PFSK-1 (cell line): ENCODE data around the gene GADD45GIP1.

Experiments used
- POLR2AphosphoS5 ChIP-seq: IDR thresholded peaks from 2 replicates; pipeline ENCODE4 v1.6.1; 2012; ENCODE audit warnings: low read depth, mild to moderate bottlenecking, control low read depth, low read length, moderate library complexity
- SIN3A ChIP-seq: IDR thresholded peaks from 2 replicates; pipeline ENCODE4 v1.6.1; 2012; ENCODE audit warnings: mild to moderate bottlenecking, low read length, moderate library complexity, borderline replicate concordance; ENCODE audit not compliant: insufficient read depth
- TF ChIP-seq, protein P1 (sequence below), 2 experiments: IDR thresholded peaks; 2 replicates each; pipeline versions ENCODE4 v1.6.1 to v1.8.0; 2011 to 2012; ENCODE audit warnings: low read depth in 2 of 2, low read length in 2 of 2, control low read depth in 1 of 2, inconsistent platforms in 1 of 2, mild to moderate bottlenecking in 1 of 2, moderate library complexity in 1 of 2; ENCODE audit not compliant: insufficient read depth in 1 of 2

DNA sequence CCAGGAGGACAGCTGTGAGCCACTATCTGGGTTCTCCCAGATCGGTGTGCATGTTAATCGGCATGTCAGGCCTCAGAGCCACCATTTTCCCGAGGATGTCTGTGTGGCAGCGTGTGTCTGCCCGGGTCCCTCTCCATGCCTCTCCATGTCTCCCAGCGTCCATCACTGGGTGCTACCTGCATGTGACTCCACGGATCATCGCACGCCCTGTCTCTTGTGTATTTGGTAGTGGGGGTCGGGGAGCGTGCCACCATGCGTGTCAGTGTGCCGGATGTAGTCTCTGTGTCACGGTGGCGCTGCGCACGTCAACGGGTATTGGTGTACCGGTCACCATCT is 44.1 kb upstream of the GADD45GIP1 start:
- TF ChIP-seq POLR2AphosphoS5: no peak
- TF ChIP-seq SIN3A: no peak
- TF ChIP-seq, protein P1, sequence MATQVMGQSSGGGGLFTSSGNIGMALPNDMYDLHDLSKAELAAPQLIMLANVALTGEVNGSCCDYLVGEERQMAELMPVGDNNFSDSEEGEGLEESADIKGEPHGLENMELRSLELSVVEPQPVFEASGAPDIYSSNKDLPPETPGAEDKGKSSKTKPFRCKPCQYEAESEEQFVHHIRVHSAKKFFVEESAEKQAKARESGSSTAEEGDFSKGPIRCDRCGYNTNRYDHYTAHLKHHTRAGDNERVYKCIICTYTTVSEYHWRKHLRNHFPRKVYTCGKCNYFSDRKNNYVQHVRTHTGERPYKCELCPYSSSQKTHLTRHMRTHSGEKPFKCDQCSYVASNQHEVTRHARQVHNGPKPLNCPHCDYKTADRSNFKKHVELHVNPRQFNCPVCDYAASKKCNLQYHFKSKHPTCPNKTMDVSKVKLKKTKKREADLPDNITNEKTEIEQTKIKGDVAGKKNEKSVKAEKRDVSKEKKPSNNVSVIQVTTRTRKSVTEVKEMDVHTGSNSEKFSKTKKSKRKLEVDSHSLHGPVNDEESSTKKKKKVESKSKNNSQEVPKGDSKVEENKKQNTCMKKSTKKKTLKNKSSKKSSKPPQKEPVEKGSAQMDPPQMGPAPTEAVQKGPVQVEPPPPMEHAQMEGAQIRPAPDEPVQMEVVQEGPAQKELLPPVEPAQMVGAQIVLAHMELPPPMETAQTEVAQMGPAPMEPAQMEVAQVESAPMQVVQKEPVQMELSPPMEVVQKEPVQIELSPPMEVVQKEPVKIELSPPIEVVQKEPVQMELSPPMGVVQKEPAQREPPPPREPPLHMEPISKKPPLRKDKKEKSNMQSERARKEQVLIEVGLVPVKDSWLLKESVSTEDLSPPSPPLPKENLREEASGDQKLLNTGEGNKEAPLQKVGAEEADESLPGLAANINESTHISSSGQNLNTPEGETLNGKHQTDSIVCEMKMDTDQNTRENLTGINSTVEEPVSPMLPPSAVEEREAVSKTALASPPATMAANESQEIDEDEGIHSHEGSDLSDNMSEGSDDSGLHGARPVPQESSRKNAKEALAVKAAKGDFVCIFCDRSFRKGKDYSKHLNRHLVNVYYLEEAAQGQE (IDR thresholded peaks at IDR 0.05; ENCODE audit: insufficient read depth in 1 of 2, low read depth in 2 of 2, low read length in 2 of 2): no peak
